Activated T-helper 17 cell treated with anti-CD3 and anti-CD28 coated beads, Interleukin-2, amount 50 U/mL, for 72 hours (primary cell): ENCODE data around the gene PDE4D. TPM values are rescaled to one million over a fixed set of nuclear protein-coding genes. Genes with fewer than 3 reads are reported as not detected.

Experiments used
- ATAC-seq: fragments of 150-1000 bp; cut with Tn5 transposase; replicated peaks from 2 replicates; pipeline ENCODE4 v1.10.0; 2021; ENCODE audit warnings: mild to moderate bottlenecking, moderate library complexity
- H3K27ac Mint-ChIP-seq: one replicate; pipeline ENCODE4 v1.8.0; 2022; ENCODE audit warnings: mixed read lengths
- H3K27me3 Mint-ChIP-seq: one replicate; pipeline ENCODE4 v1.8.0; 2022; ENCODE audit warnings: mixed read lengths
- H3K36me3 Mint-ChIP-seq: one replicate; pipeline ENCODE4 v1.8.0; 2022; ENCODE audit warnings: low read depth, mild to moderate bottlenecking, mixed read lengths
- H3K4me1 Mint-ChIP-seq: one replicate; pipeline ENCODE4 v1.8.0; 2022; ENCODE audit warnings: mixed read lengths
- H3K4me3 Mint-ChIP-seq: one replicate; pipeline ENCODE4 v1.8.0; 2022; ENCODE audit warnings: mild to moderate bottlenecking, mixed read lengths
- H3K9me3 Mint-ChIP-seq: one replicate; pipeline ENCODE4 v1.8.0; 2022; ENCODE audit warnings: mixed read lengths
- total RNA-seq, 2 donors: library from RNA; stranded (reverse); gene quantifications; one replicate each; pipeline ENCODE4 v1.2.3, GENCODE V29; 2022

Gene PDE4D
- total RNA-seq = 100 to 1,000 TPM in 1 of 2 donors, 10 to 100 TPM in 1; 68.9 to 125 TPM

- Mint-ChIP-seq H3K27me3 (peaks cover 51% of the 10 kb centered on the region), H3K36me3 (no peaks in the 10 kb centered on the region), H3K4me3 (no peak within 1 kb of the TSS), H3K4me1 (peaks cover 6% of the 10 kb centered on the region), H3K27ac (no peak within 1 kb of the TSS), H3K9me3 (no peaks in the 10 kb centered on the region)
- no peak for ATAC-seq
Measured at GRCh38 chr5:59893429-59894227, at the start of gene PDE4D. Gene PDE4D (minus strand): TSS chr5:59893726.

GRCh38 chr5:59937633-59938032 is 44.1 kb upstream of the PDE4D start:
- no peak overlapping the region for H3K27ac Mint-ChIP-seq
- no peak overlapping the region for H3K4me3 Mint-ChIP-seq
- no peak for ATAC-seq
- H3K9me3 Mint-ChIP-seq = peaks cover 4% of the 10 kb centered on the region
- H3K4me1 Mint-ChIP-seq = no peaks in the 10 kb centered on the region
- H3K27me3 Mint-ChIP-seq = no peaks in the 10 kb centered on the region
- H3K36me3 Mint-ChIP-seq = no peaks in the 10 kb centered on the region

GRCh38 chr5:59923465-59923864 is 29.9 kb upstream of the PDE4D start:
- Mint-ChIP-seq H3K4me3 (no peak overlapping the region), H3K36me3 (no peaks in the 10 kb centered on the region), H3K27me3 (no peaks in the 10 kb centered on the region), H3K9me3 (no peaks in the 10 kb centered on the region), H3K4me1 (no peaks in the 10 kb centered on the region), H3K27ac (no peak overlapping the region)
- no peak for ATAC-seq

GRCh38 chr5:59922220-59922619 is 28.7 kb upstream of the PDE4D start:
- Mint-ChIP-seq H3K9me3 (no peaks in the 10 kb centered on the region), H3K27ac (no peak overlapping the region), H3K4me1 (no peaks in the 10 kb centered on the region), H3K4me3 (no peak overlapping the region), H3K27me3 (no peaks in the 10 kb centered on the region), H3K36me3 (no peaks in the 10 kb centered on the region)
- ATAC-seq = no peak

- no peak for ATAC-seq
- Mint-ChIP-seq H3K9me3 (no peaks in the 10 kb centered on the region), H3K4me3 (no peak overlapping the region), H3K27ac (no peak overlapping the region), H3K36me3 (no peaks in the 10 kb centered on the region), H3K4me1 (no peaks in the 10 kb centered on the region), H3K27me3 (no peaks in the 10 kb centered on the region)
Measured at GRCh38 chr5:59921816-59922215, 28.3 kb upstream of the PDE4D start.

- ATAC-seq = no peak
- Mint-ChIP-seq H3K27ac (no peak overlapping the region), H3K4me3 (no peak overlapping the region), H3K36me3 (no peaks in the 10 kb centered on the region), H3K4me1 (no peaks in the 10 kb centered on the region), H3K9me3 (peaks cover 1% of the 10 kb centered on the region), H3K27me3 (no peaks in the 10 kb centered on the region)
Measured at GRCh38 chr5:59919484-59919883, 26.0 kb upstream of the PDE4D start.

GRCh38 chr5:59917121-59917520 is 23.6 kb upstream of the PDE4D start:
- H3K27ac Mint-ChIP-seq = no peak overlapping the region
- peaks cover 6% of the 10 kb centered on the region for H3K9me3 Mint-ChIP-seq
- H3K4me1 Mint-ChIP-seq = no peaks in the 10 kb centered on the region
- no peak overlapping the region for H3K4me3 Mint-ChIP-seq
- no peaks in the 10 kb centered on the region for H3K36me3 Mint-ChIP-seq
- H3K27me3 Mint-ChIP-seq = no peaks in the 10 kb centered on the region
- no peak for ATAC-seq

- H3K4me3 Mint-ChIP-seq = no peak overlapping the region
- H3K36me3 Mint-ChIP-seq = no peaks in the 10 kb centered on the region
- H3K4me1 Mint-ChIP-seq = no peaks in the 10 kb centered on the region
- no peak overlapping the region for H3K27ac Mint-ChIP-seq
- H3K27me3 Mint-ChIP-seq = no peaks in the 10 kb centered on the region
- H3K9me3 Mint-ChIP-seq = peaks cover 4% of the 10 kb centered on the region
- no peak for ATAC-seq
Measured at GRCh38 chr5:59905188-59905587, 11.7 kb upstream of the PDE4D start.

GRCh38 chr5:59897075-59897474 is 3.5 kb upstream of the PDE4D start:
- H3K4me3 Mint-ChIP-seq = no peak overlapping the region
- H3K4me1 Mint-ChIP-seq = peaks cover 6% of the 10 kb centered on the region
- no peaks in the 10 kb centered on the region for H3K9me3 Mint-ChIP-seq
- peaks cover 39% of the 10 kb centered on the region for H3K27me3 Mint-ChIP-seq
- H3K36me3 Mint-ChIP-seq = no peaks in the 10 kb centered on the region
- ATAC-seq = no peak
- no peak overlapping the region for H3K27ac Mint-ChIP-seq

GRCh38 chr5:59891962-59892643 is 1.4 kb downstream of the PDE4D start:
- H3K27me3 Mint-ChIP-seq = peaks cover 55% of the 10 kb centered on the region
- H3K4me1 Mint-ChIP-seq = peaks cover 6% of the 10 kb centered on the region
- no peaks in the 10 kb centered on the region for H3K9me3 Mint-ChIP-seq
- no peak for ATAC-seq
- H3K4me3 Mint-ChIP-seq = no peak overlapping the region
- H3K36me3 Mint-ChIP-seq = no peaks in the 10 kb centered on the region
- H3K27ac Mint-ChIP-seq = no peak overlapping the region

GRCh38 chr5:59887274-59887673 is 6.3 kb downstream of the PDE4D start:
- H3K36me3 Mint-ChIP-seq = no peaks in the 10 kb centered on the region
- no peaks in the 10 kb centered on the region for H3K4me1 Mint-ChIP-seq
- no peaks in the 10 kb centered on the region for H3K9me3 Mint-ChIP-seq
- no peak overlapping the region for H3K27ac Mint-ChIP-seq
- no peak for ATAC-seq
- H3K4me3 Mint-ChIP-seq = no peak overlapping the region
- peaks cover 23% of the 10 kb centered on the region for H3K27me3 Mint-ChIP-seq

GRCh38 chr5:59874675-59875074 is 18.9 kb downstream of the PDE4D start:
- Mint-ChIP-seq H3K4me1 (no peaks in the 10 kb centered on the region), H3K36me3 (no peaks in the 10 kb centered on the region), H3K27ac (no peak overlapping the region), H3K4me3 (no peak overlapping the region), H3K9me3 (no peaks in the 10 kb centered on the region), H3K27me3 (peaks cover 8% of the 10 kb centered on the region)
- ATAC-seq = no peak

- no peak for ATAC-seq
- Mint-ChIP-seq H3K27ac (no peak overlapping the region), H3K36me3 (no peaks in the 10 kb centered on the region), H3K4me1 (no peaks in the 10 kb centered on the region), H3K4me3 (no peak overlapping the region), H3K9me3 (no peaks in the 10 kb centered on the region), H3K27me3 (peaks cover 8% of the 10 kb centered on the region)
Measured at GRCh38 chr5:59873113-59873512, 20.4 kb downstream of the PDE4D start.

- H3K27ac Mint-ChIP-seq = no peak overlapping the region
Measured at GRCh38 chr5:59866661-59867060, 26.9 kb downstream of the PDE4D start.

GRCh38 chr5:59864718-59865117 is 28.8 kb downstream of the PDE4D start:
- no peak overlapping the region for H3K27ac Mint-ChIP-seq
- H3K9me3 Mint-ChIP-seq = no peaks in the 10 kb centered on the region
- H3K27me3 Mint-ChIP-seq = no peaks in the 10 kb centered on the region
- ATAC-seq = no peak
- no peaks in the 10 kb centered on the region for H3K36me3 Mint-ChIP-seq
- no peaks in the 10 kb centered on the region for H3K4me1 Mint-ChIP-seq
- H3K4me3 Mint-ChIP-seq = no peak overlapping the region

More at GRCh38 chr5:59866661-59867060, 26.9 kb downstream of the PDE4D start:
- Mint-ChIP-seq H3K27me3 (peaks cover 1% of the 10 kb centered on the region), H3K9me3 (no peaks in the 10 kb centered on the region), H3K4me1 (no peaks in the 10 kb centered on the region), H3K4me3 (no peak overlapping the region), H3K36me3 (no peaks in the 10 kb centered on the region)
- no peak for ATAC-seq
